Activated gamma-delta T cell treated with Interleukin-2 at 50 U/mL for 16 hours (primary cell): Measurements from ENCODE around the gene SLC37A4.
A peak's percentile ranks its signal among the peaks of the same experiment; 100 is the strongest.
"Not testable (repeated sequence)": the region's sequence is repeated elsewhere in the genome, so short reads cannot be mapped to it uniquely, and the experiment has no call there.

ENCODE experiments used
- DNase-seq: peaks from one replicate; pipeline ENCODE4 v3.0.0-alpha.2; 2020

SLC37A4 gene

GRCh38 chr11:119030329-119031047, at the start of gene SLC37A4:
SLC37A4 (minus strand) TSS chr11:119030877.
- DNase-seq: peak; percentile 99

- DNase-seq: no peak
Observed at GRCh38 chr11:119078675-119079420, 48.2 kb upstream of the SLC37A4 start.

- no peak for DNase-seq
Observed at GRCh38 chr11:119077839-119078238, 47.2 kb upstream of the SLC37A4 start.

- peak; percentile 98 for DNase-seq
Observed at GRCh38 chr11:119067371-119068222, 36.9 kb upstream of the SLC37A4 start, which contains the start of gene VPS11. VPS11 (plus strand) TSS chr11:119067818; CDS start chr11:119067824, 6 bp downstream.

- peak; percentile 19 for DNase-seq
Observed at GRCh38 chr11:119065369-119065768, 34.7 kb upstream of the SLC37A4 start.

- DNase-seq: no peak
Observed at GRCh38 chr11:119062779-119063178, 32.1 kb upstream of the SLC37A4 start.

GRCh38 chr11:119061256-119061655, 30.6 kb upstream of the SLC37A4 start:
- DNase-seq: no peak

- DNase-seq: not testable (repeated sequence)
Observed at GRCh38 chr11:119059128-119059527, 28.5 kb upstream of the SLC37A4 start.

- DNase-seq: peak; percentile 99
Observed at GRCh38 chr11:119057000-119057769, 26.5 kb upstream of the SLC37A4 start, which contains the start of gene HYOU1. HYOU1 (minus strand) TSS chr11:119057205; CDS start chr11:119056160, 1,045 bp downstream.

- DNase-seq: peak; percentile 37
Observed at GRCh38 chr11:119056421-119056999, 25.8 kb upstream of the SLC37A4 start.

- DNase-seq: no peak
Observed at GRCh38 chr11:119055901-119056300, 25.2 kb upstream of the SLC37A4 start.

GRCh38 chr11:119054418-119054817, 23.7 kb upstream of the SLC37A4 start:
- no peak for DNase-seq

GRCh38 chr11:119052163-119052814, 21.6 kb upstream of the SLC37A4 start:
- no peak for DNase-seq

GRCh38 chr11:119051440-119052162, 20.9 kb upstream of the SLC37A4 start:
- DNase-seq: no peak

GRCh38 chr11:119049081-119049480, 18.4 kb upstream of the SLC37A4 start:
- no peak for DNase-seq

- DNase-seq: no peak
Observed at GRCh38 chr11:119048644-119049043, 18.0 kb upstream of the SLC37A4 start.

- no peak for DNase-seq
Observed at GRCh38 chr11:119047205-119047604, 16.5 kb upstream of the SLC37A4 start.

- DNase-seq: no peak
Observed at GRCh38 chr11:119046489-119046888, 15.8 kb upstream of the SLC37A4 start.

- DNase-seq: no peak
Observed at GRCh38 chr11:119044708-119045107, 14.0 kb upstream of the SLC37A4 start.

- no peak for DNase-seq
Observed at GRCh38 chr11:119042927-119043326, 12.2 kb upstream of the SLC37A4 start.
